ENCODE measurements around the gene SF3A1.

Gene SF3A1

GRCh38 chr22:30326255-30326705 lies 30.4 kb downstream of the SF3A1 start:
- ChIA-PET CTCF (interaction anchor here (0.6 to 2.7 kb wide), 4 partner anchors 38 to 113 kb away, joined by 3 to 18 read pairs (median 3); partner anchors contain the start of gene CASTOR1), POLR2A (interaction anchor here (0.7 to 3.7 kb wide), 8 partner anchors 11 to 118 kb away, joined by 3 to 31 read pairs (median 4); partner anchors contain the start of genes CASTOR1, CCDC157 and SF3A1)
- DNase-seq (ENCODE audit: extremely low spot score) = peak; percentile 66
- no peak for TF ChIP-seq ELF4 (IDR thresholded peaks at IDR 0.05)
- TF ChIP-seq FOXA1 (IDR thresholded peaks at IDR 0.05) = no peak
- no peak for TF ChIP-seq NFRKB (IDR thresholded peaks at IDR 0.05)
- TF ChIP-seq CTBP1 (IDR thresholded peaks at IDR 0.05; ENCODE audit: borderline replicate concordance) = no peak
- no peak for TF ChIP-seq HDGF (IDR thresholded peaks at IDR 0.05; ENCODE audit: borderline replicate concordance)
- TF ChIP-seq ARNT (IDR thresholded peaks at IDR 0.05) = no peak
- TF ChIP-seq LEF1 (IDR thresholded peaks at IDR 0.05; ENCODE audit: borderline replicate concordance) = no peak
- TF ChIP-seq SP1 (IDR thresholded peaks at IDR 0.05) = no peak
- TF ChIP-seq SUZ12 (IDR thresholded peaks at IDR 0.05) = no peak
- TF ChIP-seq ZNF384 (IDR thresholded peaks at IDR 0.05) = no peak
- no peak for TF ChIP-seq L3MBTL2 (conservative IDR thresholded peaks at IDR 0.05)
- TF ChIP-seq TARDBP (IDR thresholded peaks at IDR 0.05) = no peak
- no peak for TF ChIP-seq FOXK2 (IDR thresholded peaks at IDR 0.05)
- no peak for TF ChIP-seq PKNOX1 (IDR thresholded peaks at IDR 0.05)
- TF ChIP-seq BHLHE40 (IDR thresholded peaks at IDR 0.05; ENCODE audit: borderline replicate concordance) = no peak

DNA sequence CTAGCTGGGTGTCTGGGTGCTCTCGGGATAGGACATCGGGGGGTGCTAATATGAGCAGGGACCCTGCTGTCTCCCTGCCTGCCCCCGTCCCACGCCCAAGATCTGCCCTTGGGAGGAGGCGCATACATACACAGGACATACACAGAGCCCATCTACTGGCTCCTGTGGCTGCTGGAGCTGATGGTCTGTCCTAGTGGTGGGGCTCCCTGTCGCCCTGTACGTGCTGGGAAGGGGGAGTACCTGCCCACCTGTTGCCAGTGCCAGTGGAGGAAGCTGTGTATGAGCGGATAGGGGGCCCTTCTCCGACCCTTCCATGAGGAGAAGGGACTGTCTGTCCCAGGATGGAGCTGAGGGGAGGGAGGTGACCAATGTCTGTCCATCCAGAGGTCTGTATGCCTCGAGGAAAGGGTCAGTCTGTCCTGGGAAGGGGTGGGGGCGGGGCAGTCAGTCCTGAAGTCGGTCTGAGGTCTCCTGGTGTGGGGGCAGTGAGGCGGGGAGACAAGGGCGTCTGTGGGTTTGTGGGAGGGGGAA lies 30.9 kb downstream of the SF3A1 start:
- DNase-seq (ENCODE audit: extremely low spot score) = no peak
- ChIA-PET POLR2A (interaction anchor here (1.6 to 3.7 kb wide), 2 partner anchors 31 to 49 kb away, joined by 4 to 31 read pairs; partner anchors contain the start of genes CCDC157 and SF3A1), CTCF (interaction anchor here (1.5 kb wide), 1 partner anchor 38 kb away, joined by 7 read pairs; no protein-coding TSS in a partner anchor)
- TF ChIP-seq ZNF384 (IDR thresholded peaks at IDR 0.05) (no peak), LEF1 (IDR thresholded peaks at IDR 0.05; ENCODE audit: borderline replicate concordance) (no peak), NFRKB (IDR thresholded peaks at IDR 0.05) (no peak), HDGF (IDR thresholded peaks at IDR 0.05; ENCODE audit: borderline replicate concordance) (no peak), SUZ12 (IDR thresholded peaks at IDR 0.05) (no peak), TARDBP (IDR thresholded peaks at IDR 0.05) (no peak), ELF4 (IDR thresholded peaks at IDR 0.05) (no peak), FOXA1 (IDR thresholded peaks at IDR 0.05) (no peak), FOXM1 (IDR thresholded peaks at IDR 0.05; ENCODE audit: borderline replicate concordance) (no peak), SP1 (IDR thresholded peaks at IDR 0.05) (no peak), L3MBTL2 (conservative IDR thresholded peaks at IDR 0.05) (no peak), FOXK2 (IDR thresholded peaks at IDR 0.05) (no peak), BHLHE40 (IDR thresholded peaks at IDR 0.05; ENCODE audit: borderline replicate concordance) (no peak)

DNA sequence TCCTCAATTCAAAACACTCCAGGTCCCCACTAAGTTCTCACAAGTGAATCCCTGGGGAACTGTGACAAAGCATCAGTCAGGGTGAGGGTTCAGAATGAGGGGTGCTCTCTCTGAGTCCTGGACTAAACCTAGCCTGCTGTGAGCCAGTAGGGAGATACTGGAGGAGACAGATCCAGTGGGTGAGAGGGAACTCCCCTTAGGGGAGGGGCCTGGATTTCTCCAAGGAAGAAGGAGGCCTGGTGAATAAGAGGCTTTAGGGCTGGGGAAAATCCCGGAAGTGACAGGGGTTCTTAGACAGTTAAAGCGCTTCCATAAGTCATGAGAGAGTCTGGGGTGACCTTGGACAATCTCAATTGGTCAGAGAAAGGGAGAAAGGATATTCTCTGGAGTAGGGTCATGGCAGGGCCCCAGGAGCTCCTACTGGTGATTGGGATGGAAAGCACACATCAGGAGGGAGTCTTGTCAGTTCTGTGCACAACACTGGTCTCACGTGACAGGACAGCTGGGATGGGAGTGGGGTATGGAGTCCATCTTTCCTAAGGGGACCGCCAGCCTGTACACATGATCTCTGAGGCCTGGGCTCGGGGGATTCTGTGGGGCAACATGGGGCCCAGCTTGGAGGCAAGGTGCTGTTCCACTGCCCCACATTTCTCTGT lies 31.5 kb downstream of the SF3A1 start:
- ChIA-PET POLR2A (interaction anchor here (3.7 kb wide), 1 partner anchor 31 kb away, joined by 31 read pairs; the partner anchor contains the start of genes CCDC157 and SF3A1), CTCF (interaction anchor here (1.5 kb wide), 1 partner anchor 37 kb away, joined by 7 read pairs; no protein-coding TSS in a partner anchor)
- no peak for TF ChIP-seq FOXK2 (IDR thresholded peaks at IDR 0.05)
- TF ChIP-seq LEF1 (IDR thresholded peaks at IDR 0.05; ENCODE audit: borderline replicate concordance) = no peak
- TF ChIP-seq SUZ12 (IDR thresholded peaks at IDR 0.05) = no peak
- TF ChIP-seq HDGF (IDR thresholded peaks at IDR 0.05; ENCODE audit: borderline replicate concordance) = no peak
- no peak for TF ChIP-seq FOXA1 (IDR thresholded peaks at IDR 0.05)
- TF ChIP-seq PKNOX1 (IDR thresholded peaks at IDR 0.05) = no peak
- no peak for TF ChIP-seq ELF4 (IDR thresholded peaks at IDR 0.05)
- TF ChIP-seq FOXM1 (IDR thresholded peaks at IDR 0.05; ENCODE audit: borderline replicate concordance) = no peak
- no peak for TF ChIP-seq L3MBTL2 (conservative IDR thresholded peaks at IDR 0.05)
- TF ChIP-seq SP1 (IDR thresholded peaks at IDR 0.05) = no peak
- no peak for DNase-seq (ENCODE audit: extremely low spot score)

DNA sequence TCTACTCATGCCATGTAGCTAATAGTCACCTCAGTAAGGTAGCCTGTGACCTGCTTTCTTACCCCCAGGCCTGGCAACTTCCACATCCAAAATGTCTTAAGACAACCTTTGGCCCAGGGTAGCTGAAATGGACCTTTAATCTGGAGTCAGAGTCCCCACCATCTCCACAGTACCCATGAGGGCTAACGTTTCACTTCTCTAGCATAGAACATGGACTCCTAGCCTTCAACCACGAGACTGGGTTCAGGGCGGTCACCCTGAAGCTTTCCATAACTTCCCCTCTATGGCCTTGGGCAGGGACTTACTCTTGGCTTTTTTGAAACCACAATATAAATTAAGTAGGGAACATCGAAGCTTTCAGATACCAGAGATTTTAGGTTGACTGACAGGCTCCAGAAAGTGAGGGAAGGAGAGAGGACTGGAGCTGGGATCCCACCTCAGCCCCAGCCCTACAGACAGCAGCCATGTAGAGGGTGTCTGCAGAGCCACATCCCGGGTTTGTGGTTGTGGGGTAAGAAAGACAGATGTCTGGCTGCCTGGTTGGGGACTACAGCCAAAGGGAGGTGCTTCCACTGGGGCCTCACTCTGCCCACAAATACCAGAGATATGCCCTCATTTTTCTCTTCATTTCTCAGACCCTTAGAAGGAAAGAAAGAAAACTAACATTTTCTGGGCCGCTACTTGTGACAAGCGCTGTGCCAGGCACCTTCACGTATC lies 32.5 kb downstream of the SF3A1 start:
- CTCF ChIA-PET = interaction anchor here (0.9 to 1.5 kb wide), 2 partner anchors 36 kb away, joined by 3 to 7 read pairs; no protein-coding TSS in a partner anchor
- TF ChIP-seq ELF4 (IDR thresholded peaks at IDR 0.05) = no peak
- no peak for TF ChIP-seq BHLHE40 (IDR thresholded peaks at IDR 0.05; ENCODE audit: borderline replicate concordance)
- TF ChIP-seq NFRKB (IDR thresholded peaks at IDR 0.05) = no peak
- no peak for TF ChIP-seq FOXA1 (IDR thresholded peaks at IDR 0.05)
- TF ChIP-seq SP1 (IDR thresholded peaks at IDR 0.05) = no peak
- TF ChIP-seq FOXK2 (IDR thresholded peaks at IDR 0.05) = no peak
- no peak for DNase-seq (ENCODE audit: extremely low spot score)
- POLR2A ChIA-PET = interaction anchor here (1.0 kb wide), 2 partner anchors 33 to 54 kb away, joined by 3 read pairs; partner anchors contain the start of genes CCDC157 and SF3A1

- TF ChIP-seq FOXK2 (IDR thresholded peaks at IDR 0.05) = no peak
- TF ChIP-seq FOXM1 (IDR thresholded peaks at IDR 0.05; ENCODE audit: borderline replicate concordance) = no peak
- TF ChIP-seq BHLHE40 (IDR thresholded peaks at IDR 0.05; ENCODE audit: borderline replicate concordance) = no peak
- TF ChIP-seq PKNOX1 (IDR thresholded peaks at IDR 0.05) = no peak
- no peak for TF ChIP-seq L3MBTL2 (conservative IDR thresholded peaks at IDR 0.05)
- no peak for TF ChIP-seq SUZ12 (IDR thresholded peaks at IDR 0.05)
- ChIA-PET POLR2A (no interaction called here), CTCF (interaction anchor here (0.9 kb wide), 1 partner anchor 35 kb away, joined by 3 read pairs; no protein-coding TSS in a partner anchor)
- DNase-seq (ENCODE audit: extremely low spot score) = no peak
These were observed 33.4 kb downstream of the SF3A1 start for GRCh38 chr22:30323246-30323645.
